Measurements from ENCODE around the gene ANO2. TPM values are rescaled to one million over a fixed set of nuclear protein-coding genes. Genes with fewer than 3 reads are reported as not detected.
A peak's percentile ranks its signal among the peaks of the same experiment; 100 is the strongest.

ANO2 gene
- total and polyA plus RNA-seq, 2 donors (not counting 3 experiments of a cell fraction or from before 2014, with no cell fraction given): 15.4 to 65.0 TPM

GRCh38 chr12:5882511-5883190, 62.4 kb downstream of the ANO2 start:
- H3K4me3 ChIP-seq (replicated peaks in 1 of 3; ENCODE audit: insufficient read depth in 1 of 3, low read depth in 1 of 3, low read length in 3 of 3): no peak overlapping the region
- no peaks in the 10 kb centered on the region for H3K79me2 ChIP-seq (ENCODE audit: control insufficient read depth, insufficient read depth, low read length)
- CTCF ChIA-PET: no interaction called here
- peaks cover 6 to 14% of the 10 kb centered on the region in 2 experiments for H3K36me3 ChIP-seq (ENCODE audit: control insufficient read depth in 2 of 2, extremely low read depth in 1 of 2, insufficient read depth in 2 of 2, low read length in 2 of 2)
- DNase-seq (ENCODE audit: low read depth, low spot score): no peak
- dilution Hi-C loops (cut with MboI; ENCODE audit: extremely low pct_ligation_motif_present, low sequenced_read_pairs) (no loop called here), intact Hi-C loops (cut with micrococcal nuclease) (no loop called here)
- no peaks in the 10 kb centered on the region for H3K4me1 ChIP-seq (ENCODE audit: control insufficient read depth, extremely low read depth, insufficient read depth, low read length)
- FAIRE-seq: no peak
- H3K27ac ChIP-seq (ENCODE audit: insufficient read depth, low read depth, low read length): no peak overlapping the region
- H3K9ac ChIP-seq (replicated peaks; ENCODE audit: extremely low read depth, insufficient read depth, low read length): no peak overlapping the region
- H3K4me2 ChIP-seq (ENCODE audit: insufficient read depth, low read length): no peak overlapping the region
- no peaks in the 10 kb centered on the region for H3K9me1 ChIP-seq (replicated peaks; ENCODE audit: control insufficient read depth, extremely low read depth, insufficient read depth, low read length)
- POLR2A ChIA-PET: no interaction called here
- no TSS peak for BruUV-seq (replicated peaks)
- peaks cover 11% of the 10 kb centered on the region for H4K20me1 ChIP-seq (replicated peaks; ENCODE audit: control insufficient read depth, extremely low read depth, insufficient read depth, low read length)
- H2AFZ ChIP-seq (ENCODE audit: low read depth, low read length): no peak overlapping the region
- TF ChIP-seq MYC (IDR thresholded peaks at IDR 0.05; ENCODE audit: low read depth, low read length) (no peak), GATA2 (IDR thresholded peaks at IDR 0.05; ENCODE audit: insufficient read depth, insufficient read length, low read depth, low read length) (no peak)
- no peaks in the 10 kb centered on the region for H3K9me3 ChIP-seq (replicated peaks; ENCODE audit: control insufficient read depth, insufficient read depth, low read length)
- no peaks in the 10 kb centered on the region for H3K27me3 ChIP-seq (ENCODE audit: control insufficient read depth in 2 of 2, insufficient read depth in 2 of 2, low read length in 2 of 2)

- Histone ChIP-seq H2AFZ (ENCODE audit: low read depth, low read length) (no peak overlapping the region), H3K36me3 (ENCODE audit: control insufficient read depth in 2 of 2, extremely low read depth in 1 of 2, insufficient read depth in 2 of 2, low read length in 2 of 2) (peaks cover 4 to 11% of the 10 kb centered on the region in 2 experiments), H3K27me3 (ENCODE audit: control insufficient read depth in 2 of 2, insufficient read depth in 2 of 2, low read length in 2 of 2) (no peaks in the 10 kb centered on the region), H3K4me1 (ENCODE audit: control insufficient read depth, extremely low read depth, insufficient read depth, low read length) (no peaks in the 10 kb centered on the region), H4K20me1 (replicated peaks; ENCODE audit: control insufficient read depth, extremely low read depth, insufficient read depth, low read length) (peaks cover 11% of the 10 kb centered on the region), H3K27ac (ENCODE audit: insufficient read depth, low read depth, low read length) (no peak overlapping the region), H3K79me2 (ENCODE audit: control insufficient read depth, insufficient read depth, low read length) (no peaks in the 10 kb centered on the region), H3K9me3 (replicated peaks; ENCODE audit: control insufficient read depth, insufficient read depth, low read length) (no peaks in the 10 kb centered on the region), H3K9ac (replicated peaks; ENCODE audit: extremely low read depth, insufficient read depth, low read length) (no peak overlapping the region), H3K4me2 (ENCODE audit: insufficient read depth, low read length) (no peak overlapping the region), H3K9me1 (replicated peaks; ENCODE audit: control insufficient read depth, extremely low read depth, insufficient read depth, low read length) (no peaks in the 10 kb centered on the region), H3K4me3 (replicated peaks in 1 of 3; ENCODE audit: insufficient read depth in 1 of 3, low read depth in 1 of 3, low read length in 3 of 3) (no peak overlapping the region)
- no TSS peak for BruUV-seq (replicated peaks)
- TF ChIP-seq EZH2 (IDR thresholded peaks at IDR 0.05; ENCODE audit: borderline replicate concordance, low read depth, low read length, severe bottlenecking): no peak
- no peak for TF ChIP-seq JUN (IDR thresholded peaks at IDR 0.05; ENCODE audit: borderline replicate concordance, insufficient read depth, insufficient read length, low read depth)
- TF ChIP-seq GATA2 (IDR thresholded peaks at IDR 0.05; ENCODE audit: insufficient read depth, insufficient read length, low read depth, low read length): no peak
- TF ChIP-seq CTCF (IDR thresholded peaks at IDR 0.05; ENCODE audit: extremely low read depth in 1 of 2, insufficient read depth in 1 of 2, low read depth in 1 of 2, low read length in 2 of 2): no peak
- TF ChIP-seq MAX (IDR thresholded peaks at IDR 0.05; ENCODE audit: insufficient read depth, insufficient read length): no peak
- no peak for TF ChIP-seq FOS (IDR thresholded peaks at IDR 0.05; ENCODE audit: borderline replicate concordance, insufficient read depth, low read length)
- TF ChIP-seq MYC (IDR thresholded peaks at IDR 0.05; ENCODE audit: low read depth, low read length): no peak
- no peak for TF ChIP-seq POLR2AphosphoS5 (IDR thresholded peaks at IDR 0.05; ENCODE audit: insufficient read depth, low read depth, low read length)
- TF ChIP-seq POLR2A (IDR thresholded peaks at IDR 0.05; ENCODE audit: low read depth, low read length): no peak
- dilution Hi-C loops (cut with MboI; ENCODE audit: extremely low pct_ligation_motif_present, low sequenced_read_pairs) (no loop called here), intact Hi-C loops (cut with micrococcal nuclease) (no loop called here)
- DNase-seq (ENCODE audit: low read depth, low spot score): no peak
- CTCF ChIA-PET: no interaction called here
- POLR2A ChIA-PET: no interaction called here
- peak; percentile 43 for FAIRE-seq
Measured at GRCh38 chr12:5881666-5882065, 63.4 kb downstream of the ANO2 start.
